ENCODE measurements around the gene ERGIC1. TPM values are rescaled to one million over a fixed set of nuclear protein-coding genes. Genes with fewer than 3 reads are reported as not detected.
"Not testable (repeated sequence)": the region's sequence is repeated elsewhere in the genome, so short reads cannot be mapped to it uniquely, and the experiment has no call there.

ERGIC1 gene
- total RNA-seq, 4 donors from 2014 or later, result 116 to 172 (median 144) TPM

DNA sequence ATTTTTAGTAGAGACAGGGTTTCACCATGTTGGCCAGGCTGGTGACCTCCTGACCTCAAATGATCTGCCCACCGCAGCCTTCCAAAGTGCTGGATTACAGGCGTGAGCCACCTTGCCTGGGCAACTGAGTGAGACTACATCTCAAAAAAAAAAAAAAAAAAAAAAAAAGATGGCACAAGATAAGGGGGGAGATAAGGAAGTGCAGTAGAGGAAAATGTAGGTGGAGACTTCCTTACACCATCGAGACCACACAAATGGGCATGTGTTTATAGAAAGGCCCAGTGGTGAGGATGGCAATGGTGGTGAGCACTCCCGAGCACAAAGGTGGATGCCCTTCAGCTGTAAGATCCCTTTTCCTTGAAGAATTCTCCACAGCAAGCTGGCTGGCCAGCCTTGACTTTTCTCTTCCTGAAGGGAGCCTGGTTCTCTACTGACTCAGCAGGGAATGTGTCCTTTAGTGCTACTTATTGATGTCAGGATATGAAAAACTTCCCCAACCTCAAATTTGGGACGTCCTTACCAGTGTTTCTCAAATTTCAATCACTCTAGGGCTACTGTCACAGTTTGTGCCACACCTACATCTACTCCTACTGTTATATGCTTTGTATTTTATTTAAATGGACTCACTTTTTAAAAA lies 28.2 kb downstream of the ERGIC1 start:
- Histone ChIP-seq H3K9me3 (no peaks in the 10 kb centered on the region), H3K4me3 (no peak overlapping the region), H3K36me3 (no peaks in the 10 kb centered on the region), H3K27ac (peak overlapping the region; percentile 66 to 94 (median 91)), H3K4me1 (peaks cover 23 to 94% (median 52%) of the 10 kb centered on the region in 3 donors), H3K27me3 (no peaks in the 10 kb centered on the region)
- WGBS, 2 donors (ENCODE audit: low coverage in 1 of 2), result 47 to 84% methylated on average over 3 to 5 of the region's 5 CpGs
- no peak for TF ChIP-seq EP300 (IDR thresholded peaks at IDR 0.05)
- TF ChIP-seq, protein P1, sequence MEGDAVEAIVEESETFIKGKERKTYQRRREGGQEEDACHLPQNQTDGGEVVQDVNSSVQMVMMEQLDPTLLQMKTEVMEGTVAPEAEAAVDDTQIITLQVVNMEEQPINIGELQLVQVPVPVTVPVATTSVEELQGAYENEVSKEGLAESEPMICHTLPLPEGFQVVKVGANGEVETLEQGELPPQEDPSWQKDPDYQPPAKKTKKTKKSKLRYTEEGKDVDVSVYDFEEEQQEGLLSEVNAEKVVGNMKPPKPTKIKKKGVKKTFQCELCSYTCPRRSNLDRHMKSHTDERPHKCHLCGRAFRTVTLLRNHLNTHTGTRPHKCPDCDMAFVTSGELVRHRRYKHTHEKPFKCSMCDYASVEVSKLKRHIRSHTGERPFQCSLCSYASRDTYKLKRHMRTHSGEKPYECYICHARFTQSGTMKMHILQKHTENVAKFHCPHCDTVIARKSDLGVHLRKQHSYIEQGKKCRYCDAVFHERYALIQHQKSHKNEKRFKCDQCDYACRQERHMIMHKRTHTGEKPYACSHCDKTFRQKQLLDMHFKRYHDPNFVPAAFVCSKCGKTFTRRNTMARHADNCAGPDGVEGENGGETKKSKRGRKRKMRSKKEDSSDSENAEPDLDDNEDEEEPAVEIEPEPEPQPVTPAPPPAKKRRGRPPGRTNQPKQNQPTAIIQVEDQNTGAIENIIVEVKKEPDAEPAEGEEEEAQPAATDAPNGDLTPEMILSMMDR (IDR thresholded peaks at IDR 0.05), result no peak
- no peak for TF ChIP-seq POLR2A (IDR thresholded peaks at IDR 0.05)
- TF ChIP-seq POLR2AphosphoS5 (IDR thresholded peaks at IDR 0.05), result no peak
- ATAC-seq, result no peak

DNA sequence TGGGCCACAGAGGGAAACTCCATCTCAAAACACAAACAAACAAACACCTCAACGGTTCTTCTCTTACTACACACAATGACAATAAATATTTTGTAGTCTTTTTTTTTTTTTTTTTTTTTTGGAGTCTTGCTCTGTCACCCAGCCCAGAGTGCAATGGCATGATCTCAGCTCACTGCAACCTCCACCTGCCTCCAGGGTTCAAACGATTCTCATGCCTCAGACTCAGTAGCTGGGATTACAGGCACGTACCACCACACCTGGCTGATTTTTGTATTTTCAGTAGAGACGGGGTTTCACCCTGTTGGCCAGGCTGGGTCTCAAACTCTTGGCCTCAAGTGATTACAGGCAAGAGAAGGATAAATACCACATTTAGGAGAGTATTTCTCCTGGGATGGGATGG lies 30.1 kb downstream of the ERGIC1 start:
- 65 to 77% methylated on average over 2 to 4 of the region's 4 CpGs for WGBS, 2 donors (ENCODE audit: low coverage in 1 of 2)
- H3K9me3 ChIP-seq, H3K4me3 ChIP-seq, H3K27me3 ChIP-seq, H3K36me3 ChIP-seq, ATAC-seq: not testable (repeated sequence)
- peak overlapping the region in 3 of 4 donors; percentile 7 to 95 (median 92) for H3K27ac ChIP-seq
- peaks cover 35 to 94% (median 53%) of the 10 kb centered on the region in 3 donors for H3K4me1 ChIP-seq

DNA sequence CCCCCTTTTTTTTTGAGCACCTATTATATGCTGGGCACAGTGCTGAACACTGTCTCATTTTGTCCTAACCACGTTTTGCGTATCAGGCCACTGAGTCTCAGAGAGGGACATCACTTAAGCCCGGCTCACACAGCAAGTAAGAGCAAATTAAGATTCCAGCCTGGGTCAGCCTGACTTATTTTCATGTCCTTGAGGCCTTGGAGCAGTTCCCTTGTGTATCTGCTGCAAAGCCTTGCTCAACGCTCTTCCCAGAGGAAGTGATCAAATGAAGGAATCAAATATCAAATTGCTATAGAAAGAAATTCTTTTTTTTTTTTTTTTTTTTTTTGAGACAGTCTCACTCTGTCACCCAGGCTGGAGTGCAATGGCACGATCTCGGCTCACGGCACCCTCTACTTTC lies 30.7 kb downstream of the ERGIC1 start:
- TF ChIP-seq, protein P1 (IDR thresholded peaks at IDR 0.05), result no peak
- TF ChIP-seq POLR2A (IDR thresholded peaks at IDR 0.05) (no peak), POLR2AphosphoS5 (IDR thresholded peaks at IDR 0.05) (no peak), EP300 (IDR thresholded peaks at IDR 0.05) (no peak)
- no peak overlapping the region for H3K4me3 ChIP-seq
- 72 to 77% methylated on average over 5 to 6 of the region's 7 CpGs for WGBS, 2 donors (ENCODE audit: low coverage in 1 of 2)
- H3K9me3 ChIP-seq, result no peaks in the 10 kb centered on the region
- no peak for ATAC-seq
- peak overlapping the region in 3 of 4 donors; percentile 7 to 95 (median 92) for H3K27ac ChIP-seq
- H3K27me3 ChIP-seq, result no peaks in the 10 kb centered on the region
- no peaks in the 10 kb centered on the region for H3K36me3 ChIP-seq
- H3K4me1 ChIP-seq, result peaks cover 36 to 94% (median 52%) of the 10 kb centered on the region in 3 donors

DNA sequence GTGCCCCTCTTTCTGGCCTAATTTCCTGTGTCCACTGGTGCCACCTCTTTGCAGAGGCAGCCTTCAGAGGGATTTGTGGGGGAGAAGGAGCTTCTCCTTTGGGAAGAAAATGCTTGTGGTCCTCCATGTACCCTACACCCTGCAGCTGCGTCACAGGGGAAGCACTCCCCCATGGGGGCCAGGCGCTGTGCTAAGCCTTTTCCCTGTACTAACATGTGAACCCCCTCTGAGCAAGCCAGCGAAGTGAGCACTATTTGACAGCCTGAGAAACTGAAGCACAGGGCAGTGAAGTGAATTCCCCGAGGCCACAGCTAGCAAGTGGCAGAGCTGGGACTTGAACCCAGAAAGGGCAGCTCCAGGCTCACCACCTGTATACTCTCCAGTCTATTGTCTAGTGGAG lies 32.3 kb downstream of the ERGIC1 start:
- Histone ChIP-seq H3K4me1 (peaks cover 40 to 94% (median 54%) of the 10 kb centered on the region in 3 donors), H3K27me3 (no peaks in the 10 kb centered on the region), H3K27ac (peak overlapping the region; percentile 87 to 97 (median 94)), H3K36me3 (no peaks in the 10 kb centered on the region), H3K4me3 (no peak overlapping the region), H3K9me3 (no peaks in the 10 kb centered on the region)
- WGBS, 2 donors (ENCODE audit: low coverage in 1 of 2), result 100% methylated on average over 1 of the region's 4 CpGs; no CpG with 5 or more reads in 1 of the 2 donors
- no peak for ATAC-seq
- TF ChIP-seq EP300 (IDR thresholded peaks at IDR 0.05), result no peak
- TF ChIP-seq, protein P1 (IDR thresholded peaks at IDR 0.05), result no peak
- no peak for TF ChIP-seq POLR2A (IDR thresholded peaks at IDR 0.05)
- TF ChIP-seq POLR2AphosphoS5 (IDR thresholded peaks at IDR 0.05), result no peak

DNA sequence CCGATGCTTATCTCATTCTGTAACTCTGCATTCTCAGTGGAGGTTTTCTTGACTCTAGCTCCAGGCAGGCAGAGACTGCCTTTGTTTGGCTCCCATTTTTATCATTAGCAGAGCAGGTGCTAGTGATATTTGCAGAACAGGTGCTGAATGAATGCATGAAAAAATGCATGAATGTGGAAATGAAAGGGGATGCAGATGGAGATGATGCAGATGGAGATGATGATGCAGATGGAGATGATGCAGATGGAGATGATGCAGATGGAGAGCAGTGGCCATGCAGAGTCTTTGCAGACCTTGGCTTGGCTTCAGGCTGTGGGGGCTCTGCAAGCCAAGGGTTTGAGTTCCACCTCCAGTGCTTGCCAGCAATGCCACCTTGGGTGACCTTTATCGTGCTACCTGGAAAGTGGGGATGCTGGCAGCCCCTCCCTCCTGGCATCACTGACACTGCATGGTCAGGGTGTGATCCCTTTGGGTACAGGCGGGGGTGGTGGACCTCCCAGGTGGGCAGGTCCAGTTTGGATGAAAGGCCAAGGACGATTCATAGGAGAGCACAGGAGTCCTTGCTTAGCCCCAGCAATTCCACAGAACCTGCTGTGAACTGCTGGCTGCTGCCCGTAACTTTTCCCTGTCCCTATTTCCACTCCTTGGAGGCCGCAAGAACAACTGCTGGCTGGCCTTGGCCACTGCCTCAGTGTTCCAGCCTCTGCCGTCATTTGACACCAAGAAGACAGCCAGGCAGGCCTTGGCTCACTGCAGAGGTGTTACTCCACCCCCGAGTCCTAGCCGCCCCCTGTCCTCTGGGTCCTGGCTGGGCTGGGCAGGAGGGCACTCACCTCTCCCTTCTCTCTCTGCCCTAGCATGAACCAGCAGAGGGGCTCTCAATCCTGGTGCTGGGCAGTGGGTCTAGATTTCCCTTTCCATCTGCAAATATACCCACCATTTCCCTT lies 33.0 kb downstream of the ERGIC1 start:
- Histone ChIP-seq H3K9me3 (no peaks in the 10 kb centered on the region), H3K27ac (peak overlapping the region; percentile 87 to 97 (median 94)), H3K4me3 (no peak overlapping the region), H3K27me3 (no peaks in the 10 kb centered on the region), H3K4me1 (peaks cover 43 to 94% (median 58%) of the 10 kb centered on the region in 3 donors), H3K36me3 (no peaks in the 10 kb centered on the region)
- 13% methylated on average over 3 of the region's 9 CpGs; no CpG with 5 or more reads in 1 of the 2 donors for WGBS, 2 donors (ENCODE audit: low coverage in 1 of 2)
- TF ChIP-seq EP300 (IDR thresholded peaks at IDR 0.05), result peak; percentile 93
- TF ChIP-seq, protein P1 (IDR thresholded peaks at IDR 0.05), result peak in 1 of 4 experiments; percentile 45
- TF ChIP-seq POLR2A (IDR thresholded peaks at IDR 0.05), result peak in 1 of 2 donors; percentile 12
- peak; percentile 79 for TF ChIP-seq POLR2AphosphoS5 (IDR thresholded peaks at IDR 0.05)
- peak; percentile 71 for ATAC-seq

Data from gastroesophageal sphincter (tissue), 4 donors.